GM23248 (cell line): ENCODE measurements around the gene IFT20.

Experiments
- EZH2 ChIP-seq: fragments of 200-600 bp; sonication (generic); IDR thresholded peaks from 2 replicates; pipeline ENCODE4 v1.6.1; 2018; ENCODE audit warnings: antibody characterized with exemption, mild to moderate bottlenecking; ENCODE audit not compliant: insufficient read depth, poor library complexity, severe bottlenecking
- EZH2phosphoT487 ChIP-seq: fragments of 200-600 bp; sonication (generic); IDR thresholded peaks from 2 replicates; pipeline ENCODE4 v1.6.1; 2018; ENCODE audit warnings: antibody characterized with exemption, moderate library complexity, mild to moderate bottlenecking, low read depth; ENCODE audit not compliant: insufficient read depth

- no peak for TF ChIP-seq EZH2
- no peak for TF ChIP-seq EZH2phosphoT487
Observed at GRCh38 chr17:28345419-28346198, 10.3 kb upstream of the IFT20 start.
